Ovary (tissue), 9 donors: Measurements from ENCODE around the gene KRTAP10-2. TPM values are rescaled to one million over a fixed set of nuclear protein-coding genes. Genes with fewer than 3 reads are reported as not detected.

ENCODE experiments used
- DNase-seq, 5 donors: peaks; one replicate each; pipeline ENCODE4 v3.0.0-alpha.2; 2019 to 2020
- H3K27ac ChIP-seq, 2 donors: fragments of 200-600 bp; one replicate each; pipeline versions ENCODE4 v1.5.1 to v1.8.0; 2019 to 2022
- H3K27me3 ChIP-seq: fragments of 200-600 bp; one replicate; pipeline ENCODE4 v1.8.0; 2022
- H3K36me3 ChIP-seq: fragments of 200-600 bp; sonication (generic); one replicate; pipeline ENCODE4 v1.5.1; 2019
- H3K4me1 ChIP-seq: one replicate; pipeline ENCODE4 v1.8.1; 2013; ENCODE audit warnings: mild to moderate bottlenecking, moderate library complexity; ENCODE audit not compliant: insufficient read depth
- H3K4me3 ChIP-seq: fragments of 200-600 bp; sonication (generic); one replicate; pipeline ENCODE4 v1.5.1; 2017
- H3K9me3 ChIP-seq, 2 donors: fragments of 200-600 bp in 1 of 2; sonication (generic) in 1 of 2; one replicate each; pipeline versions ENCODE4 v1.5.1 to v1.8.1; 2013 to 2019; ENCODE audit warnings: mild to moderate bottlenecking in 1 of 2, moderate library complexity in 1 of 2
- EP300 ChIP-seq: sonication (generic); formaldehyde crosslinking; IDR thresholded peaks from one replicate; pipeline ENCODE4 v1.6.1; 2017; ENCODE audit warnings: antibody characterized with exemption
- POLR2A ChIP-seq: fragments of 450-650 bp; IDR thresholded peaks from one replicate; pipeline ENCODE4 v1.6.1; 2017; ENCODE audit warnings: antibody characterized with exemption, mild to moderate bottlenecking, moderate library complexity
- WGBS, 3 donors: extraction: QIAGEN DNeasy Blood & Tissue Kit in 1 of 3; methylation state at CpG; one replicate each; pipeline versions ENCODE4 v1.1.5 to v1.1.7; 2013 to 2017; 5-methylcytosine and 5-hydroxymethylcytosine counted together
- intact Hi-C, 4 donors: fragments of 100-400 bp; cut with DNase I; formaldehyde crosslinking; loops; one replicate each; pipeline versions ENCODE4 v1.11.0 to v1.15.1; 2022 to 2023
- polyA plus RNA-seq, 2 donors: library from polyadenylated mRNA; stranded (reverse); fragments of 200-250 nt in 1 of 2; fragments of 350-450 nt in 1 of 2; fragmentation: Illumina TruSeq in 1 of 2; extraction: RNeasy Lipid Tissue Mini Kit (QIAGEN cat#74804) in 1 of 2; gene quantifications; one replicate each; pipeline ENCODE4 v1.2.3, GENCODE V29; 2013 to 2014
- total RNA-seq, 7 donors: library from RNA; depleted of rRNA in 2 of 7; stranded (reverse); fragments of >200 nt in 2 of 7; fragmentation: NEBNext Ultra II Directional in 3 of 7; extraction: Animal tissue kit (Norgen Biotek cat#: 25700) in 3 of 7; gene quantifications; one replicate each; pipeline versions ENCODE4 v1.1.0 to v1.2.4, GENCODE V29; 2016 to 2023
- TF ChIP-seq, protein P1 (sequence below), 3 donors: fragments of 450-650 bp in 2 of 3; fragments of 200-600 bp in 1 of 3; IDR thresholded peaks; one replicate each; pipeline versions ENCODE4 v1.5.1 to v1.8.0; 2016 to 2022; ENCODE audit warnings: antibody characterized with exemption in 3 of 3, mild to moderate bottlenecking in 1 of 3
- donor health status: DM: no; HTN: no; CAD: no; lungs with moderate emphysema.
- donor health status: DM: no; HTN: no; CAD: no.
- donor health status: Bipolar disorder and iron deficiency.
- donor health status: DM: yes; HTN: yes; CAD: no.
- donor health status: DM: no; HTN: no; CAD: no.
- donor health status: DM: yes; HTN: yes; CAD: no.

Gene KRTAP10-2
- total and polyA plus RNA-seq, 9 donors, result not detected

DNA sequence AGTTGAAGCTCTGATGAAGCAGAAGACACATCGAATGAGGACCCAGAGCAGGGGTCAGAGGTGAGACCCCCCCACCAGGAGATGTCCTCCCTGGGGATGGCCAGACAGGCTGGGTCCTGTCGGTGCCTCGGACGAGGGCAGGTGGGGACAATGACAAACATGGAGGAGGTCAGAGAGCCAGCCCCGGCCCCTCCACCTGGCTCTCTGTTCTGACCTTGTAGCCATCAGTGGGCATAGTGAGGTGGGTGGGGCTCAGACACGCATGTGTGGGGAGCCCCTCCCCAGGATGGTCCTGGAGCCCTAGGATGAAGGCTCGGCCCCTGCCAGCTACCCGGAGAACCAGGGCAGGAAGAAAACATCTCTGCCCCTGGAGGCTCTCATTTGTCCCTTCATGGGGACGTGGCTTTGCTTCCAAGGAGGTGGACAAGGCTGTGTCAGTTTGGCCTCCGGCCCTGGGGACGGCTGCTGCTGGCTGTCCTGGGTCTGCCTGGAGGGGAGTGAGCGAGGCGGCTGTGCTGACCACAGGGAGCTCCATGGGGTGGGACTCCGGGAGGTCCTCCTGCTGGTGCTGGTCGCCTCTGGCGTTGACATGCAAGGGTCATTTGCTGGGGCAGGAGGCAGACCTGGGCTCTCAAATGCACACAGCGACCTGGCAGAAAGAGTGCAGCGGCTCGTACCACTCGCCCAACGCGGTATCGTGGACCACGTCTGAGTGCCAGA is 38.4 kb upstream of the KRTAP10-2 start:
- intact Hi-C loops, result loop anchor here in 1 of 4 donors (2.0 kb wide), 1 partner anchor 49 kb away; no protein-coding TSS in a partner anchor
- H3K27me3 ChIP-seq, result no peaks in the 10 kb centered on the region
- no peak for DNase-seq
- H3K36me3 ChIP-seq, result no peaks in the 10 kb centered on the region
- no peak overlapping the region for H3K27ac ChIP-seq
- no peak overlapping the region for H3K4me3 ChIP-seq
- 70 to 73% (median 70%) methylated on average over 24 of the region's 24 CpGs for WGBS, 3 donors
- H3K9me3 ChIP-seq, result no peaks in the 10 kb centered on the region
- no peak for TF ChIP-seq EP300
- H3K4me1 ChIP-seq, result no peaks in the 10 kb centered on the region

DNA sequence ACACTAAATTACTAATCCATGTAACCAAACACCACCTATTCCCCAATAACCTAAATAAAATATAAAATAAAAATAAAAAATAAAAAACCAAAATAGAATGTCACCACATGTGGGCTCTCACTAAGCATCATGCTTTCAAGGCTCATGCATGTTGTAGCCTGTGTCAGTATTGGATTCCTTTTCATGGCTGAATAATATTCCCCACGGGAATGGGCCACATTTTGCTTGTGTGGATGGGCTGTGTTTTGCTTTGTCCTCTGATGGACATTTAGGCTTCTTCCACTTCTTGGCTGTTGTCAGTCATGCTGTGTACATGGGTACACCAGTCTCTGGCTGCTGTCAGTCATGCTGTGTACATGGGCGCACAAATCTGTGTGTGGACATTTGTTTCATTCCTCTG is 37.8 kb upstream of the KRTAP10-2 start:
- Histone ChIP-seq H3K27ac (no peak overlapping the region), H3K36me3 (no peaks in the 10 kb centered on the region), H3K27me3 (no peaks in the 10 kb centered on the region), H3K9me3 (no peaks in the 10 kb centered on the region), H3K4me1 (no peaks in the 10 kb centered on the region), H3K4me3 (no peak overlapping the region)
- DNase-seq, result no peak
- TF ChIP-seq, protein P1, sequence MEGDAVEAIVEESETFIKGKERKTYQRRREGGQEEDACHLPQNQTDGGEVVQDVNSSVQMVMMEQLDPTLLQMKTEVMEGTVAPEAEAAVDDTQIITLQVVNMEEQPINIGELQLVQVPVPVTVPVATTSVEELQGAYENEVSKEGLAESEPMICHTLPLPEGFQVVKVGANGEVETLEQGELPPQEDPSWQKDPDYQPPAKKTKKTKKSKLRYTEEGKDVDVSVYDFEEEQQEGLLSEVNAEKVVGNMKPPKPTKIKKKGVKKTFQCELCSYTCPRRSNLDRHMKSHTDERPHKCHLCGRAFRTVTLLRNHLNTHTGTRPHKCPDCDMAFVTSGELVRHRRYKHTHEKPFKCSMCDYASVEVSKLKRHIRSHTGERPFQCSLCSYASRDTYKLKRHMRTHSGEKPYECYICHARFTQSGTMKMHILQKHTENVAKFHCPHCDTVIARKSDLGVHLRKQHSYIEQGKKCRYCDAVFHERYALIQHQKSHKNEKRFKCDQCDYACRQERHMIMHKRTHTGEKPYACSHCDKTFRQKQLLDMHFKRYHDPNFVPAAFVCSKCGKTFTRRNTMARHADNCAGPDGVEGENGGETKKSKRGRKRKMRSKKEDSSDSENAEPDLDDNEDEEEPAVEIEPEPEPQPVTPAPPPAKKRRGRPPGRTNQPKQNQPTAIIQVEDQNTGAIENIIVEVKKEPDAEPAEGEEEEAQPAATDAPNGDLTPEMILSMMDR (IDR thresholded peaks at IDR 0.05), result no peak
- TF ChIP-seq POLR2A, result no peak
- no peak for TF ChIP-seq EP300
- 89 to 97% (median 90%) methylated on average over 2 of the region's 2 CpGs for WGBS, 3 donors
- intact Hi-C loops, result no loop called here

DNA sequence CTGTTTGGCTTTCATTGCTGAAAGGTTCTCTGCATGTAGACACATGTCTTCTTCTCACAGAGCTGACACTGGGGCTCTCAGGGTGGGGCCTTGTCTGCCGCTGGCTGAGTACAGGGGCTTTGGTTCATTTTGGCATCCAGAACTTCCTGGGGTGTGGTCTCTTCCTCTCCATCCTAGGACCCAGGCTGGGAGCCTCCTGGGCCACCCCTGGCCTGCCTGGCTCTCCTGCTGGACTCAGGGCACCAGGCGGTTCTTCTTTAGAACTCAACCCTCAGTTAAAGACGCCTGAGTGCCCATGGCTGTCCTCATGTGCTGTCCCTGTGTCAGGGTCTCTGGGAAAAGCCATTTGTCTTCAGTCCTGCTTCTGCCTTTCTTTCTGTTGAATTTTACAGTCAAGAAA is 34.6 kb upstream of the KRTAP10-2 start:
- no peak overlapping the region for H3K27ac ChIP-seq
- no peak overlapping the region for H3K4me3 ChIP-seq
- H3K27me3 ChIP-seq, result no peaks in the 10 kb centered on the region
- no peaks in the 10 kb centered on the region for H3K9me3 ChIP-seq
- intact Hi-C loops, result no loop called here
- no peak for TF ChIP-seq POLR2A
- no peak for TF ChIP-seq EP300
- TF ChIP-seq, protein P1 (IDR thresholded peaks at IDR 0.05), result no peak
- no peaks in the 10 kb centered on the region for H3K4me1 ChIP-seq
- DNase-seq, result no peak
- 85 to 92% (median 86%) methylated on average over 3 of the region's 3 CpGs for WGBS, 3 donors
- H3K36me3 ChIP-seq, result no peaks in the 10 kb centered on the region

DNA sequence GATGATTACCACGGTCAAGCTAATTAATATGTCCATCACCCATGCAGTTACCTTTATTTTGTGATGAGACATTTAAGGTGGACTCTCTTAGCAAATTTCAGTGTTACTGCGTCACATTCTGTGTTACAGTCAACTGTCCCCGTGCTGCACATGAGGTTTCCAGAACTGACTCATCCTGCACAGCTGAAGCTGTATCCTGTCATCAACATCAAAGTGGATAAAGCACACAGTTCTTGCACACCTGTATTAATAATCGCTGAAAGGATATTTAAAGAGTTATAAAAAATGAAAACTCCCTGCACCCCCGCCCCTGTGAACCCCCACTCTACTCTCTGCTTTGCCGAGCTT is 32.5 kb upstream of the KRTAP10-2 start:
- no peak overlapping the region for H3K4me3 ChIP-seq
- H3K9me3 ChIP-seq, result no peaks in the 10 kb centered on the region
- no peaks in the 10 kb centered on the region for H3K4me1 ChIP-seq
- intact Hi-C loops, result no loop called here
- DNase-seq, result no peak
- H3K27ac ChIP-seq, result no peak overlapping the region
- TF ChIP-seq EP300 (no peak), POLR2A (no peak)
- no peaks in the 10 kb centered on the region for H3K36me3 ChIP-seq
- 76 to 80% (median 78%) methylated on average over 6 of the region's 6 CpGs for WGBS, 3 donors
- H3K27me3 ChIP-seq, result no peaks in the 10 kb centered on the region

DNA sequence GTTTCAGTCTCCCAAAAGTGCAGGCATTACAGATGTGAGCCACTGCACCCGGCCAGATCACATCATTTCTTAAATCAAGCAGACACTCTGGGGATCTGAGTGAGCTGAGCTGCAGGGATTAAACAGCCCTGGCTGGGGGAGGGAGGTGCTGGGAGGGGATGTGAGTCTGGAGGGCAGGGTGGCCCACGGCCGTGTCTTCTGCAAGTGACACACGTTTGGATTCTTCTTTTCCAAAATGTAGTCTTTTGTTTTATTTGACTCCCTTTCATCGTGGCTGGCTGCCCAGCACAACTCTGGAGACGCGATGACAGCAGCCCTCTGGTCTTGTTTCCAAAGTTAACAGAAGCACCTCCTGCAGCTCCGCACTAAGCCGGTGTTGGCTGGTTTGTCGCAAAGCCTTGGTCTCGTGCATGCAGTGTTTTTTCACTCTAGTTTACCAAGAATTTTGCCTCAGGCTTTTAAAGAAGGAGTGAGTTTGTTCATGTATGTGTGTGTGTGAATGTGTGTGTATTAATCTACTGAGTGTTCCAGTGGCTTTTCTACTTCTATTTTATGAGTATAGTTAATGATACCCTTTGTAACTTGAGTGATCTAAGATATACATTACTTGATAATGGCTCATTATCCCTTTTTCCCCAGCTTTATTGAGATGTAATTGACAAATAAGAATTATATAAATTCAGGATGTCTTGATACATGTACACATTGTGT is 31.9 kb upstream of the KRTAP10-2 start:
- H3K27me3 ChIP-seq, result no peaks in the 10 kb centered on the region
- H3K4me1 ChIP-seq, result no peaks in the 10 kb centered on the region
- TF ChIP-seq, protein P1 (IDR thresholded peaks at IDR 0.05), result no peak
- TF ChIP-seq POLR2A (no peak), EP300 (no peak)
- 17 to 24% (median 18%) methylated on average over 11 of the region's 11 CpGs for WGBS, 3 donors
- intact Hi-C loops, result no loop called here
- no peaks in the 10 kb centered on the region for H3K9me3 ChIP-seq
- no peak overlapping the region for H3K27ac ChIP-seq
- H3K36me3 ChIP-seq, result no peaks in the 10 kb centered on the region
- H3K4me3 ChIP-seq, result no peak overlapping the region
- DNase-seq, result peak in 1 of 5 donors; percentile 10
